HG03457 (cell line): ENCODE results near the gene MYG1.

ENCODE experiments used
- ATAC-seq: cut with Tn5 transposase; IDR thresholded peaks from one replicate; pipeline ENCODE4 v1.9.1; 2021; ENCODE audit warnings: moderate number of reproducible peaks; ENCODE audit not compliant: unreplicated experiment

The MYG1 gene

GRCh38 chr12:53299454-53300180 lies at the start of gene MYG1:
Gene MYG1, plus strand, starts transcription at chr12:53299695. Its CDS starts 43 bp downstream, at chr12:53299738.
- peak; percentile 42 for ATAC-seq

- no peak for ATAC-seq
Observed at GRCh38 chr12:53251477-53252348, 47.8 kb upstream of the MYG1 start.

- no peak for ATAC-seq
Observed at GRCh38 chr12:53252349-53252916, 47.1 kb upstream of the MYG1 start.

- ATAC-seq: no peak
Observed at GRCh38 chr12:53253298-53253697, 46.2 kb upstream of the MYG1 start.

GRCh38 chr12:53254816-53255545 lies 44.5 kb upstream of the MYG1 start:
- ATAC-seq: no peak

- ATAC-seq: no peak
Observed at GRCh38 chr12:53255996-53256395, 43.5 kb upstream of the MYG1 start.

- ATAC-seq: no peak
Observed at GRCh38 chr12:53258541-53259539, 40.7 kb upstream of the MYG1 start.

- no peak for ATAC-seq
Observed at GRCh38 chr12:53259891-53260290, 39.6 kb upstream of the MYG1 start.

- no peak for ATAC-seq
Observed at GRCh38 chr12:53265783-53266182, 33.7 kb upstream of the MYG1 start.

- no peak for ATAC-seq
Observed at GRCh38 chr12:53267306-53267998, 32.0 kb upstream of the MYG1 start.

- peak; percentile 53 for ATAC-seq
Observed at GRCh38 chr12:53267999-53268629, 31.4 kb upstream of the MYG1 start, which contains the start of gene ESPL1. Gene ESPL1, plus strand, starts transcription at chr12:53268299. Its CDS starts 468 bp downstream, at chr12:53268767.

GRCh38 chr12:53268630-53269562 lies 30.6 kb upstream of the MYG1 start:
- ATAC-seq: peak; percentile 5

GRCh38 chr12:53274445-53274844 lies 25.1 kb upstream of the MYG1 start:
- no peak for ATAC-seq

GRCh38 chr12:53276511-53276910 lies 23.0 kb upstream of the MYG1 start:
- ATAC-seq: no peak

- ATAC-seq: no peak
Observed at GRCh38 chr12:53277981-53278380, 21.5 kb upstream of the MYG1 start.

GRCh38 chr12:53279283-53279869 lies 20.1 kb upstream of the MYG1 start:
- ATAC-seq: no peak

- ATAC-seq: no peak
Observed at GRCh38 chr12:53279888-53280498, 19.5 kb upstream of the MYG1 start.
